HG02970 (cell line): Measurements from ENCODE around the gene TMEM59L.

ENCODE experiments used
- ATAC-seq: cut with Tn5 transposase; IDR thresholded peaks from one replicate; pipeline ENCODE4 v1.9.1; 2021; ENCODE audit warnings: mild to moderate bottlenecking, moderate library complexity, moderate number of reproducible peaks; ENCODE audit not compliant: unreplicated experiment, low FRiP score

Gene TMEM59L

DNA sequence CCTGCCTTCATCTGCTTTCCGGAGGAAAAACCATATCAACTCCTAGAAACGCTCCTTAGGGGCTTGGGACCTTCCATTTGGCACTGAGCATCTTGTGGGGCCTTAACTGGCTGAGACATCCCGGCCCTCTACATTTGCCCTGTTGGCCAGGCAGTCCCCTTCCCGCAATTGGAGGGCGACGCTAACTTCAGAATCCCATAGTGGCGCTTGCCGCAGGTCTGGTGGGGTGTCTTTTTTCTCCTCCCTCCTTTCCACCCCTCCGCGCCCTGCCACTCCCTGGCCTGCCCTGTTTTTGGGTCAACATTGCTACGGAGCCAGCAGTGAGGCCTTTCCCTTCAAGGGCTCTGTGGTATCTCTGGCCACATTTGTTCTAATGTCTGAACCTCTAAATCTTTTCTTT is 57.2 kb downstream of the TMEM59L start:
- ATAC-seq: no peak

DNA sequence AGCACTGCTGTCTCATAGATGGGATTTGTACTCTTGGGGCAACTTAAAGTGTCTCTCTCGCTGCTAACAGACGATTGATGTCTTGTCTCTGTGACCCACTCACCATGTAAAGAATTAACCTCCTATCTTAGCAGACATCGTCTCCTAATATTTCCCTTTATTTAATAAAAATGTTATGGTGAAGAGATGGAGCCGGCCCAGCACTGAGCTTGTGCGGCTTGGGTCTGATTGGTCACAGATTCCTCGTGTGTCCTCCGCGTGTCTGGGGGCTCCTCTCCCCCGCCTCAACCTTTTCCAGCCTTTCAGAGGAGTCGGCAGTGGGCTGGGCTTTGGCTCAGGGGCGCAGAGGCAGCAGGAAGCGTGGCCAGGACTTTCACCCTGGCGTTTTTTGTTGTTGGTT is 57.6 kb downstream of the TMEM59L start:
- ATAC-seq: no peak
